ENCODE results near the gene CCNE1.
"Not testable (repeated sequence)": the region's sequence is repeated elsewhere in the genome, so short reads cannot be mapped to it uniquely, and the experiment has no call there.

- TF ChIP-seq POLR2A, CTCF, POLR2AphosphoS5 (IDR thresholded peaks at IDR 0.05): not testable (repeated sequence)
Observed at GRCh38 chr19:29803951-29804350, 7.8 kb upstream of the CCNE1 start.

Data from gastroesophageal sphincter (tissue), 3 donors.